Measurements from ENCODE around the gene BRD3. TPM values are rescaled to one million over a fixed set of nuclear protein-coding genes. Genes with fewer than 3 reads are reported as not detected.

BRD3 gene
- total RNA-seq, 1 donor from 2014 or later = 28.6 TPM

GRCh38 chr9:134040176-134040565 is 27.7 kb downstream of the BRD3 start:
- no peak for DNase-seq (ENCODE audit: low spot score)

- no peak for DNase-seq (ENCODE audit: low spot score)
These were observed 28.2 kb downstream of the BRD3 start for GRCh38 chr9:134039386-134040175.

DNA sequence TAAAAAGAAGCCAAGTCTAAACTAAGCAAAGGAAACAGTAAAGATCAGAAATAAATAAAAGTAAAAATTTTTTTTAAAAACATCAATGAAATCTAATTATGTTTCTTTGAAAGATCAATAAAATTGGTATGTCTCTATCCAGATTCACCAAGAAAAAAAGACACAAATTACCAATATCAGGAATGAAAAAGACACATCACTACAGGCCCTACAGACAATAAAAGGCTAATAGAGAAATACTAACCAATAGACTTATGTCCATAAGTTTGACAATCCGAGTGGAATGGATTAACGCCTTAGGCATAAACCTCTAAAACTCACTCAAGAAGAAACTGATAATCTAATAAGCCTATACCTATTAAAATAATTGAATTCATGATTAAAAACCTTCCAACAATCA is 30.2 kb downstream of the BRD3 start:
- no peak for DNase-seq (ENCODE audit: low spot score)

DNA sequence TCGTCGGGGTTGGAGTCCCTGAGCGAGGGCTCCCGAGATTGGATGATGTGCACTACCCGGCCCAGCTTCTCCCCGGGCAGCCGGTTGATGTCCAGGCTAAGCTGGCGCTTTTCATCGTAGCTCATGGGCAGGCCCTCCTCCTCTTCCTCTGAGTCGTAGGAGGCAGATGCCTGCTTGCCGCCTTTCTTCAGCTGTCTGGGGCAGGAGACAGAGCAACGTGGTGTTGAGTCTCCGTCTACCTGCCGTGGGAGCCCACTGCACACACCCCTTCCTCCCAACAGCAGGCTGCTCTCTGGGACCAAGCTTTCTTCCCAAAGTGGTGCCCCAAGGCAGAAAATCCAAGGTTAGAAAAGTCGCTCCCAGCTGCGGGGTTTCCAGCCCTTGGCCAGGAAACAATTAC is 31.7 kb downstream of the BRD3 start:
- DNase-seq (ENCODE audit: low spot score) = no peak

GRCh38 chr9:134035041-134036039 is 32.5 kb downstream of the BRD3 start:
- no peak for DNase-seq (ENCODE audit: low spot score)

DNA sequence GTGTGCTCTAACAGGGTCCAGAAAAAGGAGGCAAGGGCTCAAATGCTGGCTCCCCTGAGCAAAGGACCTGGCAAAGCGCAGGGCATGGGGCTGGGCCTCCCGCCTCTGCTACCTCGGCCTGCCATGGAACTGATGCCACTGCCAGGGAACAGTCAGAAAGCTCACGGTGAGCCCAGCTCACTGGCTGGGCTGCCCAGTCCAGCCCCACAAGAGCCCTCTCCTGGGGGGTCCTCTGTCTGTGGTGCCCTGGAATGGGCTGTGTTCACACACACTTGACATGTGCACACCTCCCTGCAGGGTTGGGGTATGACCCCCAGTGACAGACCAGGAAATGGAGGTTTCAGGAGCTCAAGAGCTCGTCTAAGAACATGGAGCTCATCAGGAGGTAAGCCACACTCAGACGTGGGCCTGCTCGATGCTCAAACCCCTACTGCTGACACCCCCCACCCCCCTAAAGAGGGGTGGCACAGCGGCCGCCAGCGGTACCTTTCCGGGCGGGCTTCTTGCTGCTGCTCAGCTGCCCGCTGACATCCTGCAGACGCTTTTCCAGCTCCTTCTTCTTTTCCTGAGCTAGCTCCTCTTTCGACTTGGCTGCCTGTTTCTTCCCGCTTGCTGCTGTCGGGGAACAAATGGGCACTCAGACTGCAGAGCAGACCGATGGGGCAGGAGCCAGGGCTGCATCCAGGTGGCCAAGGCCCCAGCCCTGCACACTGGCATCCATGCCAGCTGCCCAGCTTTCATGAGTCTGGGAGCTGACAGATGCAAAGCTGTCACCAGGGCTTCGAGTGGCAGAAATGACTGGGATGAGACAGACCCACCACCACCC is 33.4 kb downstream of the BRD3 start:
- no peak for DNase-seq (ENCODE audit: low spot score)

GRCh38 chr9:134033516-134034214 is 34.2 kb downstream of the BRD3 start:
- no peak for DNase-seq (ENCODE audit: low spot score)

GRCh38 chr9:134032456-134033222 is 35.2 kb downstream of the BRD3 start:
- DNase-seq (ENCODE audit: low spot score) = no peak

DNA sequence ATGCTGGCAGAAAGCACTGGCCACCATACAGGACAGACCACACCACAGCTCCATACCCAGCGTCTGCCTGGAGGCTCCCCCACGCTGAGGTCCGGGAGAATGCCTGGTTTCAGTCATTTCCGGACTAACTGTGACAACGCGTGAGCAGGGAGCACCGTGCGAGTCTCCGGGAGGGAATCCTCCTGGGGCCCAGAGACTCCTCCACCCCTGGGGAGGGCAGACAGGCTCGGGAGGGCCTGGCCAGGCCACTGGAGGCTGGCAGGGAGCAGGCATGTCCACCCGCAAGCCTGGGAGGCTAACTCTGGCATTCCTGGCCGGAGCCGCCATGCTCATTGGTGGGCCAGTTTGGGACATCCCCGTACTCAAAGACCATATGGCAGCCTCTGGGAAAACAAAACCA is 36.0 kb downstream of the BRD3 start:
- DNase-seq (ENCODE audit: low spot score) = no peak

GRCh38 chr9:134030821-134031470 is 36.9 kb downstream of the BRD3 start:
- no peak for DNase-seq (ENCODE audit: low spot score)

- no peak for DNase-seq (ENCODE audit: low spot score)
These were observed 38.3 kb downstream of the BRD3 start for GRCh38 chr9:134029248-134030226.

- no peak for DNase-seq (ENCODE audit: low spot score)
These were observed 39.1 kb downstream of the BRD3 start for GRCh38 chr9:134028575-134029247.

GRCh38 chr9:134028076-134028475 is 39.8 kb downstream of the BRD3 start:
- no peak for DNase-seq (ENCODE audit: low spot score)

DNA sequence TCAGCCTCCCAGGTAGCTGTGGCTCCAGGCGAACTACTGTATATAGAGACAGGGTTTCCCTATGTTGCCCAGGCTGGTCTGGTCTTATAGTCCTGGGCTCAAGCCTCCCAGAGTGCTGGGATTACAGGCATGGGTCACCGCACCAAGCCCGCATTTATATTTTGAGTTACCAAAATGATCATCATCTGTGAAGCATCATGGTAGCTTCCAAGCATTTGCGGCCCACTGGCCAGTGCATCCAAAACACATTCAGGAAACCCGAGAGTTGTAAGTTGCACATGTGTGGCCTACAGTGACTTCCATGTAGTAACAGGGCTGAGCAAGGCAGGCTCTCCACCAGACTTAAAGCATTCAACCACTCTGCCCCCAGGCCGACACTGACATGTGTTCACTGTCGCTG is 40.3 kb downstream of the BRD3 start:
- DNase-seq (ENCODE audit: low spot score) = no peak

DNA sequence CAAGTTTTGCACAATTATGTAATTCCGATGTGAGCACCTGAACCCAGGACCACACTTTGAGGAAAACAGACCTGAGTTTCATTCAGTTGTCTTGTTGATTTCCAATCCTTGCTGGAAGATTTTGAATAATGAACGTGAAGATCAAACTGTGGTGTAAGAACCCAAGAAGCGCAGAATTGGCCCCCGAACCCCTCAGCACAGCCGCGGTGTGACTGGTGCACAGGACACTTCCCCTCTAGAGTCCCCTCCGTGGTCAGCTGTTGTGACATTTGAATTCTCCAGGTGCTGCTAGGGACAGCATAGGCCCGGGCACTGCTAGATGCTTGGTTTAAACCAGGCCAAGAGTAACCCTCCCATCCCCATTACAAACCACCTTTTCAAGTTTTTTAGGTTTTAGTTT is 40.8 kb downstream of the BRD3 start:
- DNase-seq (ENCODE audit: low spot score) = no peak

- DNase-seq (ENCODE audit: low spot score) = no peak
These were observed 41.2 kb downstream of the BRD3 start for GRCh38 chr9:134026581-134026980.

All from mesenteric fat pad (tissue), 1 donor.